IMR-90 (cell line): ENCODE measurements around the gene CIC. TPM values are rescaled to one million over a fixed set of nuclear protein-coding genes. Genes with fewer than 3 reads are reported as not detected.

ENCODE experiments used
- ATAC-seq: fragments of 200-7000 bp; cut with Tn5 transposase; 2 replicates; pipeline ENCODE4 v1.9.1; 2020; ENCODE audit warnings: low read depth, mild to moderate bottlenecking, moderate library complexity
- BruUV-seq: library from RNA; stranded (reverse); fragments of 400-500 nt; replicated peaks from 2 replicates; lab custom pipeline; 2021; lab: Mats Ljungman, UMichigan
- CTCF ChIA-PET: fragments of 300-600 bp; formaldehyde crosslinking; extraction: SDS; loops from one replicate; lab custom pipeline; 2021; ENCODE audit warnings: antibody characterized with exemption; lab: Yijun Ruan, JAX
- POLR2A ChIA-PET: fragments of 300-600 bp; sonication (Branson Sonifier 250); formaldehyde crosslinking; loops from one replicate; lab custom pipeline; 2022; ENCODE audit warnings: antibody characterized with exemption; ENCODE audit not compliant: unreplicated experiment; lab: Charles Lee
- DNase-seq: peaks from one replicate; pipeline ENCODE4 v3.0.0; 2013
- H2AFZ ChIP-seq: replicated peaks from 2 replicates; pipeline ENCODE3; 2013; ENCODE audit warnings: low read length, mild to moderate bottlenecking; ENCODE audit not compliant: poor library complexity
- H2AK5ac ChIP-seq: 2 replicates; pipeline ENCODE4 v1.6.1; 2013; ENCODE audit warnings: low read depth, low read length, inconsistent platforms
- H2AK9ac ChIP-seq: replicated peaks from 2 replicates; pipeline ENCODE3; 2013; ENCODE audit warnings: mild to moderate bottlenecking, low read depth, low read length, moderate library complexity; ENCODE audit not compliant: poor library complexity
- H2BK120ac ChIP-seq: 2 replicates; pipeline ENCODE4 v1.6.1; 2013; ENCODE audit warnings: low read depth, low read length, inconsistent platforms
- H2BK15ac ChIP-seq: 3 replicates; pipeline ENCODE4 v1.6.1; 2013; ENCODE audit warnings: low read depth, low read length, inconsistent platforms
- H2BK20ac ChIP-seq: 2 replicates; pipeline ENCODE4 v1.6.1; 2013; ENCODE audit warnings: low read depth, mild to moderate bottlenecking, inconsistent platforms, low read length, moderate library complexity
- H2BK5ac ChIP-seq: 2 replicates; pipeline ENCODE4 v1.6.1; 2013; ENCODE audit warnings: mild to moderate bottlenecking, low read depth, low read length, inconsistent platforms; ENCODE audit not compliant: poor library complexity, severe bottlenecking
- H3K14ac ChIP-seq: replicated peaks from 2 replicates; pipeline ENCODE4 v1.6.1; 2013; ENCODE audit warnings: low read depth, low read length, inconsistent platforms
- H3K18ac ChIP-seq: 2 replicates; pipeline ENCODE4 v1.6.1; 2013; ENCODE audit warnings: low read depth, low read length, control low read depth
- H3K23ac ChIP-seq: 2 replicates; pipeline ENCODE4 v1.6.1; 2013; ENCODE audit warnings: low read depth, low read length, inconsistent platforms
- H3K27ac ChIP-seq: 2 replicates; pipeline ENCODE4 v1.5.1; 2013; ENCODE audit warnings: mild to moderate bottlenecking, control low read depth, low read length; ENCODE audit not compliant: insufficient read depth
- H3K27me3 ChIP-seq: 2 replicates; pipeline ENCODE4 v1.6.1; 2013; ENCODE audit warnings: low read length; ENCODE audit not compliant: control insufficient read depth, insufficient read depth
- H3K36me3 ChIP-seq: 2 replicates; pipeline ENCODE4 v1.6.1; 2013; ENCODE audit warnings: low read length, mixed read lengths; ENCODE audit not compliant: control insufficient read depth, insufficient read depth
- H3K4ac ChIP-seq: 2 replicates; pipeline ENCODE4 v1.6.1; 2013; ENCODE audit warnings: low read depth, low read length, inconsistent platforms
- H3K4me1 ChIP-seq: 2 replicates; pipeline ENCODE4 v1.6.1; 2013; ENCODE audit warnings: low read length, mixed read lengths; ENCODE audit not compliant: control insufficient read depth, insufficient read depth
- H3K4me2 ChIP-seq: 2 replicates; pipeline ENCODE4 v1.6.1; 2013; ENCODE audit warnings: low read depth, mild to moderate bottlenecking, control low read depth, low read length, moderate library complexity
- H3K4me3 ChIP-seq: 2 replicates; pipeline ENCODE4 v1.5.1; 2013; ENCODE audit warnings: low read depth, mild to moderate bottlenecking, control low read depth, low read length, moderate library complexity; ENCODE audit not compliant: insufficient read depth
- H3K56ac ChIP-seq: 2 replicates; pipeline ENCODE4 v1.6.1; 2013; ENCODE audit warnings: low read length, inconsistent platforms; ENCODE audit not compliant: insufficient read depth; ENCODE audit errors: extremely low read depth
- H3K79me1 ChIP-seq, 2 experiments: 2 replicates each; pipeline ENCODE4 v1.6.1; 2013; ENCODE audit warnings: low read length in 2 of 2, inconsistent platforms in 1 of 2, low read depth in 1 of 2
- H3K9ac ChIP-seq: 2 replicates; pipeline ENCODE4 v1.6.1; 2013; ENCODE audit warnings: low read depth, low read length, control low read depth
- H3K9me1 ChIP-seq: 2 replicates; pipeline ENCODE4 v1.6.1; 2013; ENCODE audit warnings: low read length, inconsistent platforms; ENCODE audit not compliant: insufficient read depth
- H3K9me3 ChIP-seq: 2 replicates; pipeline ENCODE4 v1.6.1; 2013; ENCODE audit warnings: low read length; ENCODE audit not compliant: control insufficient read depth, insufficient read depth
- H4K20me1 ChIP-seq: 2 replicates; pipeline ENCODE4 v1.6.1; 2013; ENCODE audit warnings: low read length, inconsistent platforms; ENCODE audit not compliant: insufficient read depth
- H4K5ac ChIP-seq: 2 replicates; pipeline ENCODE4 v1.6.1; 2013; ENCODE audit warnings: mild to moderate bottlenecking, low read depth, low read length, control low read depth
- H4K8ac ChIP-seq, 2 experiments: 2 replicates each; pipeline ENCODE4 v1.6.1; 2013; ENCODE audit warnings: low read depth in 2 of 2, low read length in 2 of 2, control low read depth in 1 of 2, inconsistent platforms in 1 of 2
- H4K91ac ChIP-seq: 2 replicates; pipeline ENCODE4 v1.6.1; 2013; ENCODE audit warnings: low read depth, low read length, inconsistent platforms; ENCODE audit not compliant: insufficient read depth
- MAFK ChIP-seq: IDR thresholded peaks from 2 replicates; pipeline ENCODE4 v1.6.1; 2012; ENCODE audit warnings: low read depth, low read length, improper control_type of control experiment
- MXI1 ChIP-seq: IDR thresholded peaks from 2 replicates; pipeline ENCODE4 v1.6.1; 2012; ENCODE audit warnings: low read depth, mild to moderate bottlenecking, low read length, moderate library complexity, borderline replicate concordance
- RAD21 ChIP-seq: IDR thresholded peaks from 2 replicates; pipeline ENCODE4 v1.6.1; 2012; ENCODE audit warnings: low read length, improper control_type of control experiment
- RCOR1 ChIP-seq: IDR thresholded peaks from 2 replicates; pipeline ENCODE4 v1.6.1; 2012; ENCODE audit warnings: mild to moderate bottlenecking, low read length, improper control_type of control experiment; ENCODE audit not compliant: insufficient replicate concordance
- SMC3 ChIP-seq: fragments of 150-350 bp; IDR thresholded peaks from 2 replicates; pipeline ENCODE4 v1.6.1; 2016; ENCODE audit warnings: low read depth, mild to moderate bottlenecking, antibody characterized with exemption, low read length, moderate library complexity
- WGBS, 2 experiments: methylation state at CpG; one replicate each; pipeline versions ENCODE4 v1.1.5 to v1.1.7; 2013; ENCODE audit warnings: missing lambda C conversion rate in 2 of 2; ENCODE audit not compliant: insufficient read length in 1 of 2; ENCODE audit errors: extremely low coverage in 2 of 2; 5-methylcytosine and 5-hydroxymethylcytosine counted together
- dilution Hi-C: fragments of 300-500 bp; cut with HindIII; formaldehyde crosslinking; loops from one replicate; pipeline ENCODE4 v1.14.3; 2018; ENCODE audit warnings: low sequenced_read_pairs; ENCODE audit not compliant: unreplicated experiment
- in situ Hi-C: fragments of 300-500 bp; cut with MboI; formaldehyde crosslinking; loops from 3 replicates; pipeline ENCODE4 v1.14.3; 2019; ENCODE audit warnings: low sequenced_read_pairs, inconsistent platforms, mixed read lengths
- intact Hi-C: fragments of 100-400 bp; cut with micrococcal nuclease; formaldehyde crosslinking; loops from 2 replicates; pipeline ENCODE4 v1.10.0; 2022
- polyA plus RNA-seq, 3 experiments: library from polyadenylated mRNA; depleted of rRNA; stranded (reverse); fragments of >200 nt; gene quantifications; 2 replicates each; pipeline ENCODE4 v1.2.3, GENCODE V29; 2012; ENCODE audit warnings: low replicate concordance in 1 of 3
- total RNA-seq: library from RNA; depleted of rRNA; stranded (reverse); fragments of >200 nt; gene quantifications from 2 replicates; pipeline ENCODE4 v1.2.3, GENCODE V29; 2012

Gene CIC
- total and polyA plus RNA-seq, 2 of the 4 experiments (the other 2 are of a cell fraction) = 1.8 to 23.2 TPM

GRCh38 chr19:42239544-42240220 is 29.4 kb upstream of the CIC start:
- Histone ChIP-seq H3K4me1 (0 out of 2 replicates have a peak, but pooled peaks cover 2% of the 10 kb centered on the region), H2BK20ac (no peak overlapping the region), H3K27ac (no peak overlapping the region), H3K4me2 (no peak overlapping the region), H2AK9ac (no peak overlapping the region), H3K4ac (no peak overlapping the region), H4K5ac (no peak overlapping the region), H3K14ac (no peak overlapping the region), H3K4me3 (no peak overlapping the region), H3K36me3 (peaks cover 27% of the 10 kb centered on the region), H2AFZ (no peak overlapping the region), H4K91ac (no peak overlapping the region), H3K79me1 (peaks cover 21 to 68% of the 10 kb centered on the region in 2 experiments), H4K20me1 (peaks cover 18% of the 10 kb centered on the region), H3K18ac (no peak overlapping the region), H2BK15ac (no peak overlapping the region), H2AK5ac (no peak overlapping the region), H3K23ac (no peak overlapping the region), H3K27me3 (no peaks in the 10 kb centered on the region), H3K9me1 (peaks cover 4% of the 10 kb centered on the region; the same call in 1 of the 2 replicates), H2BK120ac (no peak overlapping the region), H3K56ac (no peak overlapping the region), H2BK5ac (no peak overlapping the region), H3K9me3 (no peaks in the 10 kb centered on the region), H3K9ac (no peak overlapping the region), H4K8ac (no peak overlapping the region)
- POLR2A ChIA-PET = interaction anchor here (0.5 to 0.6 kb wide), 2 partner anchors 18 to 116 kb away, joined by 7 read pairs; no protein-coding TSS in a partner anchor
- BruUV-seq = no TSS peak
- no peak for ATAC-seq
- TF ChIP-seq RAD21 (no peak), MXI1 (no peak), RCOR1 (no peak), MAFK (peak; percentile 39), SMC3 (no peak)
- no peak for DNase-seq
- in situ Hi-C loops = no loop called here
- dilution Hi-C loops = no loop called here
- intact Hi-C loops = loop anchor here (5.0 kb wide), 1 partner anchor 132 kb away; no protein-coding TSS in a partner anchor
- WGBS, 2 experiments = 95% methylated on average over 4 of the region's 10 CpGs; no CpG with 5 or more reads in 1 of the 2 experiments
- CTCF ChIA-PET = interaction anchor here (0.7 kb wide), 1 partner anchor 24 kb away, joined by 3 read pairs; no protein-coding TSS in a partner anchor
